22Rv1 (cell line): ENCODE results near the gene MAPK6.

Experiments used
- ZFX ChIP-seq: fragments of 450-650 bp; IDR thresholded peaks from 2 replicates; pipeline ENCODE4 v1.6.1; 2017; ENCODE audit warnings: antibody characterized with exemption, borderline replicate concordance
- TF ChIP-seq, protein P1 (sequence below): fragments of 450-650 bp; IDR thresholded peaks from 2 replicates; pipeline ENCODE4 v1.5.1; 2017; ENCODE audit warnings: mild to moderate bottlenecking

DNA sequence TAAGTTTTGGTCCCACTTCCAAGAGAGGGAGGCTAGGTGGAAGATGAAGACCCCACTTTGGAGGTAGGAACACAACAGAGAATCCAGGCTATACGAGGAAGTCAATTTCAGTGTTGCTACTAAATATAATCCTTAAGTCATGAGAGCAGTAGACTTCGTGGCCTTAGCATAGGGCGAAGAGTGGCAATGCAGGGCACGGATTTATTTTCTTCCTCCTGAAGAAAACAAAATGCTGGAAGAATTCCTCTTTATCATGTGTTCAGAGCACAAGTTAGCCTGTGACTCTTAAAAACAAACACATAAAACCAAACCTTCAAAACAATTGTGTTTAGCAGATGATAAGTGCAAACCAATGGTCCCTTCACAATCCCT is 74.1 kb downstream of the MAPK6 start:
- TF ChIP-seq, protein P1, sequence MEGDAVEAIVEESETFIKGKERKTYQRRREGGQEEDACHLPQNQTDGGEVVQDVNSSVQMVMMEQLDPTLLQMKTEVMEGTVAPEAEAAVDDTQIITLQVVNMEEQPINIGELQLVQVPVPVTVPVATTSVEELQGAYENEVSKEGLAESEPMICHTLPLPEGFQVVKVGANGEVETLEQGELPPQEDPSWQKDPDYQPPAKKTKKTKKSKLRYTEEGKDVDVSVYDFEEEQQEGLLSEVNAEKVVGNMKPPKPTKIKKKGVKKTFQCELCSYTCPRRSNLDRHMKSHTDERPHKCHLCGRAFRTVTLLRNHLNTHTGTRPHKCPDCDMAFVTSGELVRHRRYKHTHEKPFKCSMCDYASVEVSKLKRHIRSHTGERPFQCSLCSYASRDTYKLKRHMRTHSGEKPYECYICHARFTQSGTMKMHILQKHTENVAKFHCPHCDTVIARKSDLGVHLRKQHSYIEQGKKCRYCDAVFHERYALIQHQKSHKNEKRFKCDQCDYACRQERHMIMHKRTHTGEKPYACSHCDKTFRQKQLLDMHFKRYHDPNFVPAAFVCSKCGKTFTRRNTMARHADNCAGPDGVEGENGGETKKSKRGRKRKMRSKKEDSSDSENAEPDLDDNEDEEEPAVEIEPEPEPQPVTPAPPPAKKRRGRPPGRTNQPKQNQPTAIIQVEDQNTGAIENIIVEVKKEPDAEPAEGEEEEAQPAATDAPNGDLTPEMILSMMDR, result no peak
- TF ChIP-seq ZFX, result no peak
